NB4 (cell line): Measurements from ENCODE around the gene EVI5.

Experiments used
- MYC ChIP-seq: IDR thresholded peaks from 2 replicates; pipeline ENCODE4 v1.6.1; 2011; ENCODE audit warnings: low read depth, low read length
- POLR2A ChIP-seq: IDR thresholded peaks from 2 replicates; pipeline ENCODE4 v1.6.1; 2011; ENCODE audit warnings: mild to moderate bottlenecking; ENCODE audit not compliant: insufficient read length; ENCODE audit errors: extremely low read depth
- TF ChIP-seq, protein P1 (sequence below): IDR thresholded peaks from one replicate; pipeline ENCODE4 v1.5.1; 2012; ENCODE audit warnings: low read depth, low read length
- TF ChIP-seq, protein P2 (sequence below): IDR thresholded peaks from 2 replicates; pipeline ENCODE4 v1.6.1; 2011; ENCODE audit warnings: low read depth, low read length

GRCh38 chr1:92556350-92556749 is 228.6 kb downstream of the EVI5 start:
- TF ChIP-seq, protein P1, sequence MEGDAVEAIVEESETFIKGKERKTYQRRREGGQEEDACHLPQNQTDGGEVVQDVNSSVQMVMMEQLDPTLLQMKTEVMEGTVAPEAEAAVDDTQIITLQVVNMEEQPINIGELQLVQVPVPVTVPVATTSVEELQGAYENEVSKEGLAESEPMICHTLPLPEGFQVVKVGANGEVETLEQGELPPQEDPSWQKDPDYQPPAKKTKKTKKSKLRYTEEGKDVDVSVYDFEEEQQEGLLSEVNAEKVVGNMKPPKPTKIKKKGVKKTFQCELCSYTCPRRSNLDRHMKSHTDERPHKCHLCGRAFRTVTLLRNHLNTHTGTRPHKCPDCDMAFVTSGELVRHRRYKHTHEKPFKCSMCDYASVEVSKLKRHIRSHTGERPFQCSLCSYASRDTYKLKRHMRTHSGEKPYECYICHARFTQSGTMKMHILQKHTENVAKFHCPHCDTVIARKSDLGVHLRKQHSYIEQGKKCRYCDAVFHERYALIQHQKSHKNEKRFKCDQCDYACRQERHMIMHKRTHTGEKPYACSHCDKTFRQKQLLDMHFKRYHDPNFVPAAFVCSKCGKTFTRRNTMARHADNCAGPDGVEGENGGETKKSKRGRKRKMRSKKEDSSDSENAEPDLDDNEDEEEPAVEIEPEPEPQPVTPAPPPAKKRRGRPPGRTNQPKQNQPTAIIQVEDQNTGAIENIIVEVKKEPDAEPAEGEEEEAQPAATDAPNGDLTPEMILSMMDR: no peak
- TF ChIP-seq, protein P2, sequence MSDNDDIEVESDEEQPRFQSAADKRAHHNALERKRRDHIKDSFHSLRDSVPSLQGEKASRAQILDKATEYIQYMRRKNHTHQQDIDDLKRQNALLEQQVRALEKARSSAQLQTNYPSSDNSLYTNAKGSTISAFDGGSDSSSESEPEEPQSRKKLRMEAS: no peak
- no peak for TF ChIP-seq POLR2A
- TF ChIP-seq MYC: no peak
